ENCODE data around the gene GAPDHS. TPM values are rescaled to one million over a fixed set of nuclear protein-coding genes. Genes with fewer than 3 reads are reported as not detected.

Gene GAPDHS
- total RNA-seq, 1 experiment from 2014 or later: not detected

- Histone ChIP-seq H3K36me3 (ENCODE audit: control insufficient read depth, insufficient read depth, low read length) (no peaks in the 10 kb centered on the region), H3K9me3 (ENCODE audit: control insufficient read depth, insufficient read depth, low read depth, low read length) (no peaks in the 10 kb centered on the region), H3K4me3 (ENCODE audit: low read depth in 2 of 2, low read length in 2 of 2) (no peak overlapping the region), H3K4me1 (ENCODE audit: control insufficient read depth, insufficient read depth, low read length) (no peaks in the 10 kb centered on the region), H3K27ac (ENCODE audit: low read length) (no peak overlapping the region), H3K27me3 (ENCODE audit: control insufficient read depth, insufficient read depth, low read length) (peaks cover 17% of the 10 kb centered on the region)
- no TSS peak for BruUV-seq (replicated peaks)
- ATAC-seq: no peak
- intact Hi-C loops (cut with micrococcal nuclease; ENCODE audit: unreplicated experiment): loop anchor here (10.0 kb wide), 1 partner anchor 137 kb away; the partner anchor contains the start of gene FFAR3
- DNase-seq (ENCODE audit: low read depth, low spot score): no peak
- in situ Hi-C loops (cut with HindIII; ENCODE audit: low pct_unique_long_range_greater_than_20kb, low sequenced_read_pairs): no loop called here
- ChIA-PET CTCF (no interaction called here), POLR2A (no interaction called here)
- no peak for TF ChIP-seq REST (IDR thresholded peaks at IDR 0.05; ENCODE audit: insufficient read depth in 1 of 2, low read depth in 2 of 2, low read length in 1 of 2)
- TF ChIP-seq, protein P1, sequence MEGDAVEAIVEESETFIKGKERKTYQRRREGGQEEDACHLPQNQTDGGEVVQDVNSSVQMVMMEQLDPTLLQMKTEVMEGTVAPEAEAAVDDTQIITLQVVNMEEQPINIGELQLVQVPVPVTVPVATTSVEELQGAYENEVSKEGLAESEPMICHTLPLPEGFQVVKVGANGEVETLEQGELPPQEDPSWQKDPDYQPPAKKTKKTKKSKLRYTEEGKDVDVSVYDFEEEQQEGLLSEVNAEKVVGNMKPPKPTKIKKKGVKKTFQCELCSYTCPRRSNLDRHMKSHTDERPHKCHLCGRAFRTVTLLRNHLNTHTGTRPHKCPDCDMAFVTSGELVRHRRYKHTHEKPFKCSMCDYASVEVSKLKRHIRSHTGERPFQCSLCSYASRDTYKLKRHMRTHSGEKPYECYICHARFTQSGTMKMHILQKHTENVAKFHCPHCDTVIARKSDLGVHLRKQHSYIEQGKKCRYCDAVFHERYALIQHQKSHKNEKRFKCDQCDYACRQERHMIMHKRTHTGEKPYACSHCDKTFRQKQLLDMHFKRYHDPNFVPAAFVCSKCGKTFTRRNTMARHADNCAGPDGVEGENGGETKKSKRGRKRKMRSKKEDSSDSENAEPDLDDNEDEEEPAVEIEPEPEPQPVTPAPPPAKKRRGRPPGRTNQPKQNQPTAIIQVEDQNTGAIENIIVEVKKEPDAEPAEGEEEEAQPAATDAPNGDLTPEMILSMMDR (IDR thresholded peaks at IDR 0.05): no peak
- no peak for TF ChIP-seq TCF7L2 (IDR thresholded peaks at IDR 0.05; ENCODE audit: low read depth, low read length)
- no peak for TF ChIP-seq POLR2AphosphoS5 (IDR thresholded peaks at IDR 0.05; ENCODE audit: low read depth, low read length)
Measured at GRCh38 chr19:35491836-35492360, 41.4 kb upstream of the GAPDHS start.

- no peaks in the 10 kb centered on the region for H3K9me3 ChIP-seq (ENCODE audit: control insufficient read depth, insufficient read depth, low read depth, low read length)
- H3K4me3 ChIP-seq (ENCODE audit: low read depth in 2 of 2, low read length in 2 of 2): no peak overlapping the region
- ATAC-seq (no peak), DNase-seq (ENCODE audit: low read depth, low spot score) (no peak)
- in situ Hi-C loops (cut with HindIII; ENCODE audit: low pct_unique_long_range_greater_than_20kb, low sequenced_read_pairs) (no loop called here), intact Hi-C loops (cut with micrococcal nuclease; ENCODE audit: unreplicated experiment) (loop anchor here (10.0 kb wide), 1 partner anchor 139 kb away; the partner anchor contains the start of gene FFAR3)
- ChIA-PET POLR2A (no interaction called here), CTCF (no interaction called here)
- TF ChIP-seq TCF7L2 (IDR thresholded peaks at IDR 0.05; ENCODE audit: low read depth, low read length) (no peak), REST (IDR thresholded peaks at IDR 0.05; ENCODE audit: insufficient read depth in 1 of 2, low read depth in 2 of 2, low read length in 1 of 2) (no peak), POLR2AphosphoS5 (IDR thresholded peaks at IDR 0.05; ENCODE audit: low read depth, low read length) (no peak), SIN3A (IDR thresholded peaks at IDR 0.05; ENCODE audit: borderline replicate concordance, insufficient read depth, low read depth, low read length) (no peak)
- TF ChIP-seq, protein P1 (IDR thresholded peaks at IDR 0.05): no peak
- H3K4me1 ChIP-seq (ENCODE audit: control insufficient read depth, insufficient read depth, low read length): no peaks in the 10 kb centered on the region
- BruUV-seq (replicated peaks): no TSS peak
- H3K27ac ChIP-seq (ENCODE audit: low read length): no peak overlapping the region
- H3K36me3 ChIP-seq (ENCODE audit: control insufficient read depth, insufficient read depth, low read length): no peaks in the 10 kb centered on the region
- peaks cover 14% of the 10 kb centered on the region for H3K27me3 ChIP-seq (ENCODE audit: control insufficient read depth, insufficient read depth, low read length)
Measured at GRCh38 chr19:35493971-35494370, 39.3 kb upstream of the GAPDHS start.

Data from Panc1 (cell line).